ENCODE measurements around the gene GLRB. TPM values are rescaled to one million over a fixed set of nuclear protein-coding genes. Genes with fewer than 3 reads are reported as not detected.

GLRB gene
- total and polyA plus RNA-seq, 10 of the 15 experiments (the other 5 are each of a cell fraction or from before 2014, with no cell fraction given): 0.04 TPM; not detected in 9

DNA sequence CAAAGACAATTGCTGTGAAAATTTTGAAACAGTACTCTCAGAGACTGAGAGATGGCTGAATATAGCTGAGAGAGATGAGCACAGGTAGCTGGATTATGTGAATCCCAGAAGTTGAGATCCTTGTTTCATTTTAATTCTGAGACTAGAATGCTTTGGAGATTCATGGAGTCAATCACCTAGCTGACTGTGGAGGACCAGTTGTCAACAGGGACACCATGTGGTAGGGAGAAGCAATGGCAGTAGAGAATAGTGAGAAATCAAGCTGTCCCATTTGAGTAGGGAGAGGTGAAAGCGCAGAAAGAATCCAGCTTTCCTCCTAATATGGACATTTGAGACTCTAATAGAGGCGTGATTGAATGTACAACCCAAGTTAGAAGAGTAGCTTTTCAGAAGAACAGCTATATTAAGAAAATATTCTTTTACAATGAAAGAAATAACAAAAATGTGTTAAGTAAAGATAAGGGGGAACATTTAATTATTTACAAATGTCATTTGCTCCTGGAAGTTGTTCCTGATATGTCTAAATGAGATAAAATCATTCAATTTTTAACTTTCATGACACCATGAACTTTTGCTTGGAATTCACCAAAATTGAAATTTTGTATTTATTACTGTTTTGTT is 30.3 kb upstream of the GLRB start (continued):
- TF ChIP-seq RFX5 (IDR thresholded peaks at IDR 0.05; ENCODE audit: low read depth, low read length): no peak
- TF ChIP-seq TCF12 (IDR thresholded peaks at IDR 0.05; ENCODE audit: low read depth, low read length): no peak
- TF ChIP-seq, protein P1, sequence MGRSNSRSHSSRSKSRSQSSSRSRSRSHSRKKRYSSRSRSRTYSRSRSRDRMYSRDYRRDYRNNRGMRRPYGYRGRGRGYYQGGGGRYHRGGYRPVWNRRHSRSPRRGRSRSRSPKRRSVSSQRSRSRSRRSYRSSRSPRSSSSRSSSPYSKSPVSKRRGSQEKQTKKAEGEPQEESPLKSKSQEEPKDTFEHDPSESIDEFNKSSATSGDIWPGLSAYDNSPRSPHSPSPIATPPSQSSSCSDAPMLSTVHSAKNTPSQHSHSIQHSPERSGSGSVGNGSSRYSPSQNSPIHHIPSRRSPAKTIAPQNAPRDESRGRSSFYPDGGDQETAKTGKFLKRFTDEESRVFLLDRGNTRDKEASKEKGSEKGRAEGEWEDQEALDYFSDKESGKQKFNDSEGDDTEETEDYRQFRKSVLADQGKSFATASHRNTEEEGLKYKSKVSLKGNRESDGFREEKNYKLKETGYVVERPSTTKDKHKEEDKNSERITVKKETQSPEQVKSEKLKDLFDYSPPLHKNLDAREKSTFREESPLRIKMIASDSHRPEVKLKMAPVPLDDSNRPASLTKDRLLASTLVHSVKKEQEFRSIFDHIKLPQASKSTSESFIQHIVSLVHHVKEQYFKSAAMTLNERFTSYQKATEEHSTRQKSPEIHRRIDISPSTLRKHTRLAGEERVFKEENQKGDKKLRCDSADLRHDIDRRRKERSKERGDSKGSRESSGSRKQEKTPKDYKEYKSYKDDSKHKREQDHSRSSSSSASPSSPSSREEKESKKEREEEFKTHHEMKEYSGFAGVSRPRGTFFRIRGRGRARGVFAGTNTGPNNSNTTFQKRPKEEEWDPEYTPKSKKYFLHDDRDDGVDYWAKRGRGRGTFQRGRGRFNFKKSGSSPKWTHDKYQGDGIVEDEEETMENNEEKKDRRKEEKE (IDR thresholded peaks at IDR 0.05): no peak
- no peak for TF ChIP-seq MYB (IDR thresholded peaks at IDR 0.05; ENCODE audit: borderline replicate concordance, low read depth, low read length)
- TF ChIP-seq MTA2 (IDR thresholded peaks at IDR 0.05; ENCODE audit: low read depth): no peak
- no peak for TF ChIP-seq YBX1 (IDR thresholded peaks at IDR 0.05)
- TF ChIP-seq, protein P2, sequence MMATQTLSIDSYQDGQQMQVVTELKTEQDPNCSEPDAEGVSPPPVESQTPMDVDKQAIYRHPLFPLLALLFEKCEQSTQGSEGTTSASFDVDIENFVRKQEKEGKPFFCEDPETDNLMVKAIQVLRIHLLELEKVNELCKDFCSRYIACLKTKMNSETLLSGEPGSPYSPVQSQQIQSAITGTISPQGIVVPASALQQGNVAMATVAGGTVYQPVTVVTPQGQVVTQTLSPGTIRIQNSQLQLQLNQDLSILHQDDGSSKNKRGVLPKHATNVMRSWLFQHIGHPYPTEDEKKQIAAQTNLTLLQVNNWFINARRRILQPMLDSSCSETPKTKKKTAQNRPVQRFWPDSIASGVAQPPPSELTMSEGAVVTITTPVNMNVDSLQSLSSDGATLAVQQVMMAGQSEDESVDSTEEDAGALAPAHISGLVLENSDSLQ (IDR thresholded peaks at IDR 0.05): peak; percentile 20; the same call in 1 of the 2 replicates
- TF ChIP-seq, protein P3, sequence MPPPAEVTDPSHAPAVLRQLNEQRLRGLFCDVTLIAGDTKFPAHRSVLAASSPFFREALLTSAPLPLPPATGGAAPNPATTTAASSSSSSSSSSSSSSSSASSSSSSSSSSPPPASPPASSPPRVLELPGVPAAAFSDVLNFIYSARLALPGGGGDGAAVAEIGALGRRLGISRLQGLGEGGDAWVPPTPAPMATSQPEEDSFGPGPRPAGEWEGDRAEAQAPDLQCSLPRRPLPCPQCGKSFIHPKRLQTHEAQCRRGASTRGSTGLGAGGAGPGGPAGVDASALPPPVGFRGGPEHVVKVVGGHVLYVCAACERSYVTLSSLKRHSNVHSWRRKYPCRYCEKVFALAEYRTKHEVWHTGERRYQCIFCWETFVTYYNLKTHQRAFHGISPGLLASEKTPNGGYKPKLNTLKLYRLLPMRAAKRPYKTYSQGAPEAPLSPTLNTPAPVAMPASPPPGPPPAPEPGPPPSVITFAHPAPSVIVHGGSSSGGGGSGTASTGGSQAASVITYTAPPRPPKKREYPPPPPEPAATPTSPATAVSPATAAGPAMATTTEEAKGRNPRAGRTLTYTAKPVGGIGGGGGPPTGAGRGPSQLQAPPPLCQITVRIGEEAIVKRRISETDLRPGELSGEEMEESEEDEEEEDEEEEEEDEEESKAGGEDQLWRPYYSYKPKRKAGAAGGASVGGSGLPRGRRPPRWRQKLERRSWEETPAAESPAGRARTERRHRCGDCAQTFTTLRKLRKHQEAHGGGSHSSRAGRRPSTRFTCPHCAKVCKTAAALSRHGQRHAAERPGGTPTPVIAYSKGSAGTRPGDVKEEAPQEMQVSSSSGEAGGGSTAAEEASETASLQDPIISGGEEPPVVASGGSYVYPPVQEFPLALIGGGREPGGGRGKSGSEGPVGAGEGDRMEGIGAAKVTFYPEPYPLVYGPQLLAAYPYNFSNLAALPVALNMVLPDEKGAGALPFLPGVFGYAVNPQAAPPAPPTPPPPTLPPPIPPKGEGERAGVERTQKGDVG (CRISPR knock-in tag; IDR thresholded peaks at IDR 0.05): no peak
- TF ChIP-seq, protein P4, sequence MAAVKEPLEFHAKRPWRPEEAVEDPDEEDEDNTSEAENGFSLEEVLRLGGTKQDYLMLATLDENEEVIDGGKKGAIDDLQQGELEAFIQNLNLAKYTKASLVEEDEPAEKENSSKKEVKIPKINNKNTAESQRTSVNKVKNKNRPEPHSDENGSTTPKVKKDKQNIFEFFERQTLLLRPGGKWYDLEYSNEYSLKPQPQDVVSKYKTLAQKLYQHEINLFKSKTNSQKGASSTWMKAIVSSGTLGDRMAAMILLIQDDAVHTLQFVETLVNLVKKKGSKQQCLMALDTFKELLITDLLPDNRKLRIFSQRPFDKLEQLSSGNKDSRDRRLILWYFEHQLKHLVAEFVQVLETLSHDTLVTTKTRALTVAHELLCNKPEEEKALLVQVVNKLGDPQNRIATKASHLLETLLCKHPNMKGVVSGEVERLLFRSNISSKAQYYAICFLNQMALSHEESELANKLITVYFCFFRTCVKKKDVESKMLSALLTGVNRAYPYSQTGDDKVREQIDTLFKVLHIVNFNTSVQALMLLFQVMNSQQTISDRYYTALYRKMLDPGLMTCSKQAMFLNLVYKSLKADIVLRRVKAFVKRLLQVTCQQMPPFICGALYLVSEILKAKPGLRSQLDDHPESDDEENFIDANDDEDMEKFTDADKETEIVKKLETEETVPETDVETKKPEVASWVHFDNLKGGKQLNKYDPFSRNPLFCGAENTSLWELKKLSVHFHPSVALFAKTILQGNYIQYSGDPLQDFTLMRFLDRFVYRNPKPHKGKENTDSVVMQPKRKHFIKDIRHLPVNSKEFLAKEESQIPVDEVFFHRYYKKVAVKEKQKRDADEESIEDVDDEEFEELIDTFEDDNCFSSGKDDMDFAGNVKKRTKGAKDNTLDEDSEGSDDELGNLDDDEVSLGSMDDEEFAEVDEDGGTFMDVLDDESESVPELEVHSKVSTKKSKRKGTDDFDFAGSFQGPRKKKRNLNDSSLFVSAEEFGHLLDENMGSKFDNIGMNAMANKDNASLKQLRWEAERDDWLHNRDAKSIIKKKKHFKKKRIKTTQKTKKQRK (IDR thresholded peaks at IDR 0.05; ENCODE audit: low read depth, low read length): no peak
- TF ChIP-seq, protein P5, sequence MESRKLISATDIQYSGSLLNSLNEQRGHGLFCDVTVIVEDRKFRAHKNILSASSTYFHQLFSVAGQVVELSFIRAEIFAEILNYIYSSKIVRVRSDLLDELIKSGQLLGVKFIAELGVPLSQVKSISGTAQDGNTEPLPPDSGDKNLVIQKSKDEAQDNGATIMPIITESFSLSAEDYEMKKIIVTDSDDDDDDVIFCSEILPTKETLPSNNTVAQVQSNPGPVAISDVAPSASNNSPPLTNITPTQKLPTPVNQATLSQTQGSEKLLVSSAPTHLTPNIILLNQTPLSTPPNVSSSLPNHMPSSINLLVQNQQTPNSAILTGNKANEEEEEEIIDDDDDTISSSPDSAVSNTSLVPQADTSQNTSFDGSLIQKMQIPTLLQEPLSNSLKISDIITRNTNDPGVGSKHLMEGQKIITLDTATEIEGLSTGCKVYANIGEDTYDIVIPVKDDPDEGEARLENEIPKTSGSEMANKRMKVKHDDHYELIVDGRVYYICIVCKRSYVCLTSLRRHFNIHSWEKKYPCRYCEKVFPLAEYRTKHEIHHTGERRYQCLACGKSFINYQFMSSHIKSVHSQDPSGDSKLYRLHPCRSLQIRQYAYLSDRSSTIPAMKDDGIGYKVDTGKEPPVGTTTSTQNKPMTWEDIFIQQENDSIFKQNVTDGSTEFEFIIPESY (IDR thresholded peaks at IDR 0.05): no peak
- TF ChIP-seq WRNIP1 (IDR thresholded peaks at IDR 0.05; ENCODE audit: borderline replicate concordance, low read depth, low read length): no peak
- TF ChIP-seq ZNF622 (IDR thresholded peaks at IDR 0.05): no peak
- no peak for TF ChIP-seq SIX5 (IDR thresholded peaks at IDR 0.05; ENCODE audit: low read depth, low read length, severe bottlenecking)
- TF ChIP-seq NR2C2 (IDR thresholded peaks at IDR 0.05; ENCODE audit: borderline replicate concordance, control insufficient read depth, insufficient read length, low read depth): no peak
- no peak for TF ChIP-seq SREBF2 (IDR thresholded peaks at IDR 0.05; ENCODE audit: low read length)
- TF ChIP-seq TAF1 (IDR thresholded peaks at IDR 0.05; ENCODE audit: borderline replicate concordance, low read depth, low read length): no peak
- peak; percentile 59 for TF ChIP-seq RAD21 (IDR thresholded peaks at IDR 0.05; ENCODE audit: insufficient read depth, low read depth, low read length)

Data from GM12878 (cell line).